Endothelial cell of umbilical vein (primary cell): ENCODE results near the gene SH3BP5. TPM values are rescaled to one million over a fixed set of nuclear protein-coding genes. Genes with fewer than 3 reads are reported as not detected.

Source experiments
- BruUV-seq: library from RNA; stranded (reverse); fragments of 400-500 nt; replicated peaks from 2 replicates; lab custom pipeline; 2021; lab: Mats Ljungman, UMichigan
- CTCF ChIA-PET: fragments of 300-600, 350-600 bp; sonication (Branson Sonifier 250); formaldehyde crosslinking; loops from one replicate; lab custom pipeline; 2021; ENCODE audit warnings: antibody characterized with exemption, inconsistent platforms; lab: Charles Lee
- POLR2A ChIA-PET: fragments of 300-600, 350-600 bp; sonication (Branson Sonifier 250); formaldehyde crosslinking; loops from one replicate; lab custom pipeline; 2021; ENCODE audit warnings: antibody characterized with exemption, inconsistent platforms; lab: Charles Lee
- DNase-seq: peaks from one replicate; pipeline ENCODE4 v3.0.0-alpha.2; 2011; ENCODE audit warnings: low read depth, low spot score
- FAIRE-seq: peaks from 2 replicates; lab custom pipeline; 2011; peaks lifted over from hg19 to GRCh38; lab: Jason Lieb, UNC
- H2AFZ ChIP-seq: 2 replicates; pipeline ENCODE4 v1.6.0; 2012; ENCODE audit warnings: low read depth, low read length, control low read depth, inconsistent platforms
- H3K27ac ChIP-seq: 2 replicates; pipeline ENCODE4 v1.5.1; 2011; ENCODE audit warnings: low read depth, mild to moderate bottlenecking, control low read depth, low read length, moderate library complexity; ENCODE audit not compliant: insufficient read depth
- H3K27me3 ChIP-seq, 2 experiments: 2 replicates each; pipeline versions ENCODE4 v1.6.0 to v1.6.1; 2011; ENCODE audit warnings: low read length in 2 of 2, mixed read lengths in 1 of 2; ENCODE audit not compliant: control insufficient read depth in 2 of 2, insufficient read depth in 2 of 2
- H3K36me3 ChIP-seq, 2 experiments: 2 replicates in 1 of 2; 3 replicates in 1 of 2; pipeline ENCODE4 v1.5.1; 2011; ENCODE audit warnings: low read length in 2 of 2, mild to moderate bottlenecking in 1 of 2, moderate library complexity in 1 of 2; ENCODE audit not compliant: control insufficient read depth in 2 of 2, insufficient read depth in 2 of 2; ENCODE audit errors: extremely low read depth in 1 of 2
- H3K4me1 ChIP-seq: 3 replicates; pipeline ENCODE4 v1.5.1; 2011; ENCODE audit warnings: mild to moderate bottlenecking, low read length; ENCODE audit not compliant: control insufficient read depth, insufficient read depth; ENCODE audit errors: extremely low read depth
- H3K4me2 ChIP-seq: 2 replicates; pipeline ENCODE4 v1.6.1; 2011; ENCODE audit warnings: low read length, control low read depth, mixed read lengths; ENCODE audit not compliant: insufficient read depth
- H3K4me3 ChIP-seq, 3 experiments: fragments of 200-600 bp in 1 of 3; sonication (generic), shearing (Covaris generic) in 1 of 3; replicated peaks in 1 of 3; 2 replicates each; pipeline ENCODE4 v1.5.1; 2011 to 2016; ENCODE audit warnings: control low read depth in 3 of 3, low read length in 3 of 3, mild to moderate bottlenecking in 2 of 3, inconsistent platforms in 1 of 3, low read depth in 1 of 3, moderate library complexity in 1 of 3; ENCODE audit not compliant: insufficient read depth in 1 of 3
- H3K79me2 ChIP-seq: 2 replicates; pipeline ENCODE4 v1.6.0; 2012; ENCODE audit warnings: low read length, inconsistent platforms; ENCODE audit not compliant: control insufficient read depth, insufficient read depth
- H3K9ac ChIP-seq: replicated peaks from 2 replicates; pipeline ENCODE3; 2011; ENCODE audit warnings: low read length, control low read depth; ENCODE audit not compliant: insufficient read depth; ENCODE audit errors: extremely low read depth
- H3K9me1 ChIP-seq: replicated peaks from 3 replicates; pipeline ENCODE4 v1.6.0; 2011; ENCODE audit warnings: mild to moderate bottlenecking, low read length; ENCODE audit not compliant: control insufficient read depth, insufficient read depth; ENCODE audit errors: extremely low read depth
- H3K9me3 ChIP-seq: replicated peaks from 2 replicates; pipeline ENCODE4 v1.5.1; 2012; ENCODE audit warnings: low read length, inconsistent platforms; ENCODE audit not compliant: control insufficient read depth, insufficient read depth
- H4K20me1 ChIP-seq: replicated peaks from 2 replicates; pipeline ENCODE3; 2011; ENCODE audit warnings: mild to moderate bottlenecking, low read length; ENCODE audit not compliant: control insufficient read depth, insufficient read depth; ENCODE audit errors: extremely low read depth
- CTCF ChIP-seq, 2 donors: IDR thresholded peaks; 1 replicate in 1 of 2; 2 replicates in 1 of 2; pipeline ENCODE4 v1.5.1; 2011; ENCODE audit warnings: low read length in 2 of 2, mild to moderate bottlenecking in 2 of 2, moderate library complexity in 2 of 2, control low read depth in 1 of 2, inconsistent platforms in 1 of 2, low read depth in 1 of 2; ENCODE audit not compliant: insufficient read depth in 1 of 2; ENCODE audit errors: extremely low read depth in 1 of 2
- EZH2 ChIP-seq: IDR thresholded peaks from 2 replicates; pipeline ENCODE4 v1.6.1; 2012; ENCODE audit warnings: borderline replicate concordance, low read depth, mild to moderate bottlenecking, moderate library complexity, low read length, inconsistent platforms; ENCODE audit not compliant: severe bottlenecking
- FOS ChIP-seq: IDR thresholded peaks from 2 replicates; pipeline ENCODE4 v1.6.1; 2011; ENCODE audit warnings: mild to moderate bottlenecking, low read length, moderate library complexity, borderline replicate concordance; ENCODE audit not compliant: insufficient read depth
- GATA2 ChIP-seq: IDR thresholded peaks from 2 replicates; pipeline ENCODE4 v1.7.0; 2011; ENCODE audit warnings: low read depth, mild to moderate bottlenecking, moderate library complexity, mixed read lengths, low read length; ENCODE audit not compliant: insufficient read length, insufficient read depth
- JUN ChIP-seq: IDR thresholded peaks from 2 replicates; pipeline ENCODE4 v1.6.1; 2011; ENCODE audit warnings: borderline replicate concordance, low read depth; ENCODE audit not compliant: insufficient read length, insufficient read depth
- MAX ChIP-seq: IDR thresholded peaks from 2 replicates; pipeline ENCODE4 v1.6.1; 2011; ENCODE audit not compliant: insufficient read depth, insufficient read length
- MYC ChIP-seq: IDR thresholded peaks from one replicate; pipeline ENCODE4 v1.6.1; 2011; ENCODE audit warnings: mild to moderate bottlenecking, low read depth, low read length
- POLR2A ChIP-seq: IDR thresholded peaks from 2 replicates; pipeline ENCODE4 v1.6.1; 2012; ENCODE audit warnings: low read depth, mild to moderate bottlenecking, control low read depth, low read length
- POLR2AphosphoS5 ChIP-seq: IDR thresholded peaks from 2 replicates; pipeline ENCODE4 v1.6.1; 2012; ENCODE audit warnings: low read depth, mild to moderate bottlenecking, control low read depth, low read length, moderate library complexity; ENCODE audit not compliant: insufficient read depth
- dilution Hi-C: fragments of 300-500 bp; cut with MboI; formaldehyde crosslinking; loops from one replicate; pipeline ENCODE4 v1.15.0; 2019; ENCODE audit warnings: low sequenced_read_pairs; ENCODE audit not compliant: extremely low pct_ligation_motif_present
- intact Hi-C: fragments of 100-400 bp; cut with micrococcal nuclease; formaldehyde crosslinking; loops from one replicate; pipeline ENCODE4 v1.10.0; 2022
- polyA plus RNA-seq, 4 experiments: library from polyadenylated mRNA; depleted of rRNA in 3 of 4; stranded (reverse) in 3 of 4; unstranded in 1 of 4; fragments of >200 nt; gene quantifications; 2 replicates each; pipeline versions ENCODE4 v1.2.1 to v1.2.3, GENCODE V29; 2011 to 2012; ENCODE audit warnings: missing spikeins in 1 of 4
- total RNA-seq: library from RNA; stranded (reverse); gene quantifications from 2 replicates; pipeline ENCODE4 v1.2.3, GENCODE V29; 2021

Gene SH3BP5
- total and polyA plus RNA-seq, 2 donors (not counting 3 experiments of a cell fraction or from before 2014, with no cell fraction given) = 35.3 to 76.3 TPM

- dilution Hi-C loops = no loop called here
- no peak for FAIRE-seq
- no peak for DNase-seq
- CTCF ChIA-PET = interaction anchor here (0.8 to 2.4 kb wide), 13 partner anchors 10 to 110 kb away, joined by 3 to 20 read pairs (median 8); partner anchors contain the start of gene SH3BP5
- Histone ChIP-seq H3K9ac (peak overlapping the region; percentile 63), H4K20me1 (no peaks in the 10 kb centered on the region), H3K79me2 (peaks cover 66% of the 10 kb centered on the region), H3K4me1 (peaks cover 65% of the 10 kb centered on the region), H3K27me3 (no peaks in the 10 kb centered on the region), H3K4me3 (no peak overlapping the region), H3K9me1 (no peaks in the 10 kb centered on the region), H3K9me3 (no peaks in the 10 kb centered on the region), H3K4me2 (peak overlapping the region; percentile 52), H3K36me3 (peaks cover 0 to 2% of the 10 kb centered on the region in 2 experiments), H2AFZ (no peak overlapping the region), H3K27ac (peak overlapping the region; percentile 86)
- intact Hi-C loops = loop anchor here (1.0 to 10.0 kb wide), 4 partner anchors 26 to 340 kb away; no protein-coding TSS in a partner anchor
- POLR2A ChIA-PET = interaction anchor here (0.6 to 1.2 kb wide), 2 partner anchors 13 to 25 kb away, joined by 3 to 5 read pairs; no protein-coding TSS in a partner anchor
- TF ChIP-seq MAX = no peak
- no TSS peak for BruUV-seq
Measured at GRCh38 chr3:15294929-15295328, 37.5 kb downstream of the SH3BP5 start.

GRCh38 chr3:15292765-15293522, 39.4 kb downstream of the SH3BP5 start:
- intact Hi-C loops (loop anchor here (1.0 to 10.0 kb wide), 2 partner anchors 7 to 342 kb away; no protein-coding TSS in a partner anchor), dilution Hi-C loops (no loop called here)
- no peaks in the 10 kb centered on the region for H3K9me3 ChIP-seq
- DNase-seq (peak; percentile 69), FAIRE-seq (no peak)
- TF ChIP-seq POLR2A (no peak), MAX (no peak), POLR2AphosphoS5 (no peak), EZH2 (no peak), FOS (no peak), CTCF (IDR thresholded peaks at IDR 0.05; ENCODE audit: extremely low read depth in 1 of 2, insufficient read depth in 1 of 2, low read depth in 1 of 2, low read length in 2 of 2) (no peak), MYC (no peak), JUN (no peak), GATA2 (no peak)
- no peak overlapping the region for H2AFZ ChIP-seq
- no peak overlapping the region for H3K4me3 ChIP-seq
- no peaks in the 10 kb centered on the region for H3K27me3 ChIP-seq
- H4K20me1 ChIP-seq = no peaks in the 10 kb centered on the region
- H3K27ac ChIP-seq = peak overlapping the region; percentile 85
- BruUV-seq = no TSS peak
- ChIA-PET CTCF (interaction anchor here (1.0 to 1.8 kb wide), 8 partner anchors 7 to 112 kb away, joined by 3 to 7 read pairs (median 4); partner anchors contain the start of gene SH3BP5), POLR2A (no interaction called here)
- H3K9ac ChIP-seq = peak overlapping the region; percentile 42
- no peaks in the 10 kb centered on the region for H3K36me3 ChIP-seq
- H3K4me2 ChIP-seq = peak overlapping the region; percentile 10
- no peaks in the 10 kb centered on the region for H3K9me1 ChIP-seq
- peaks cover 68% of the 10 kb centered on the region for H3K79me2 ChIP-seq
- H3K4me1 ChIP-seq = peaks cover 51% of the 10 kb centered on the region
